H1 (cell line): ENCODE measurements around the gene DOP1B. TPM values are rescaled to one million over a fixed set of nuclear protein-coding genes. Genes with fewer than 3 reads are reported as not detected.

ENCODE experiments used
- polyA plus RNA-seq, 7 experiments: library from polyadenylated mRNA; depleted of rRNA in 3 of 7; stranded (reverse) in 5 of 7; unstranded in 2 of 7; fragments of >200 nt in 5 of 7; fragments of 200-250 nt in 2 of 7; gene quantifications; 1 replicate in 5 of 7; 2 replicates in 1 of 7; 4 replicates in 1 of 7; pipeline versions ENCODE4 v1.2.1 to v1.2.3, GENCODE V29; 2011 to 2013; ENCODE audit warnings: missing spikeins in 2 of 7, mixed read lengths in 2 of 7
- total RNA-seq: library from RNA; stranded (reverse); fragmentation: NEBNext Ultra II Directional; extraction: Animal tissue kit (Norgen Biotek cat#: 25700); gene quantifications from 2 replicates; pipeline ENCODE4 v1.2.1, GENCODE V29; 2021
- TF ChIP-seq, protein P1 (sequence below): IDR thresholded peaks from 2 replicates; pipeline ENCODE4 v1.6.1; 2012; ENCODE audit warnings: low read length, inconsistent platforms

The DOP1B gene
- total and polyA plus RNA-seq, 2 of the 8 experiments (the other 6 are each of a cell fraction or from before 2014, with no cell fraction given) = 2.8 to 9.9 TPM

- TF ChIP-seq, protein P1, sequence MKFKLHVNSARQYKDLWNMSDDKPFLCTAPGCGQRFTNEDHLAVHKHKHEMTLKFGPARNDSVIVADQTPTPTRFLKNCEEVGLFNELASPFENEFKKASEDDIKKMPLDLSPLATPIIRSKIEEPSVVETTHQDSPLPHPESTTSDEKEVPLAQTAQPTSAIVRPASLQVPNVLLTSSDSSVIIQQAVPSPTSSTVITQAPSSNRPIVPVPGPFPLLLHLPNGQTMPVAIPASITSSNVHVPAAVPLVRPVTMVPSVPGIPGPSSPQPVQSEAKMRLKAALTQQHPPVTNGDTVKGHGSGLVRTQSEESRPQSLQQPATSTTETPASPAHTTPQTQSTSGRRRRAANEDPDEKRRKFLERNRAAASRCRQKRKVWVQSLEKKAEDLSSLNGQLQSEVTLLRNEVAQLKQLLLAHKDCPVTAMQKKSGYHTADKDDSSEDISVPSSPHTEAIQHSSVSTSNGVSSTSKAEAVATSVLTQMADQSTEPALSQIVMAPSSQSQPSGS = no peak
Measured at GRCh38 chr21:36127977-36128376, 28.6 kb upstream of the DOP1B start (continued).
